GM21515 (cell line): ENCODE results near the gene PDE2A.

Source experiments
- ATAC-seq: cut with Tn5 transposase; IDR thresholded peaks from one replicate; pipeline ENCODE4 v1.9.1; 2021; ENCODE audit not compliant: unreplicated experiment

Gene PDE2A

DNA sequence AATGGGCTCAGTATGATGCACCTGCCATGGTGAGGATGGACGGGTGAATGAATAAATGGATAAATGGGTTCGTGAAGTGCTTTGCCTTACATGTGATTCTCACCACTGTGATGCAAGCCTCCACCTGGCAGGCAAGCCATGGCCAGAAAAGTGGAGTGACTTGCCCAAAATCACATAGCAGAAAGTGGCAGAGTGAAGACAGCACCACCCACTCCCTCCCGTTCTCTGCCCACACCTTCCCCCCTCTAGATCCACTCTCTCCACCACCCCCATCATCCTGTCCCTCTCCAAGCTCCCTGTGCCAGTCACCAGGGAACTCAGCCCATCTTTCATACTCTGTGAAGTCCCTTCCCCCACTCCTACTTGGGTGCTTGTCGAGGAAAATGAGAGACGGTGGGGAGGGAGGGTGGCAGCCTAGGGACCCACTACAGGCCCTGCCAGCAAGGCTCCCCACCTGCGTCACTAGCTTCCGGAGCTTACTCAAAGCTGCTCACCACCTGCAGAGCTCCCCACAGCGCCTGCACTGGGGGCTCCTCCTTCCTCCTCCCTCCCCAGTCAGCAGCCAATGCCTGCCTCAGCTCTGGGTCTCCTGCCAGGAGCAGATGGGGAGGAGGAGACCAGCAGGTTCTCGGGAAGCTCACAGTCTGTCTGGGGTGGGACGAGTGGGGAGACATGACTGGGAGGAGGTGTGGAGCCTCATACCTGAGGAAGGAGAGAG, 82.3 kb downstream of the PDE2A start:
- ATAC-seq: no peak

DNA sequence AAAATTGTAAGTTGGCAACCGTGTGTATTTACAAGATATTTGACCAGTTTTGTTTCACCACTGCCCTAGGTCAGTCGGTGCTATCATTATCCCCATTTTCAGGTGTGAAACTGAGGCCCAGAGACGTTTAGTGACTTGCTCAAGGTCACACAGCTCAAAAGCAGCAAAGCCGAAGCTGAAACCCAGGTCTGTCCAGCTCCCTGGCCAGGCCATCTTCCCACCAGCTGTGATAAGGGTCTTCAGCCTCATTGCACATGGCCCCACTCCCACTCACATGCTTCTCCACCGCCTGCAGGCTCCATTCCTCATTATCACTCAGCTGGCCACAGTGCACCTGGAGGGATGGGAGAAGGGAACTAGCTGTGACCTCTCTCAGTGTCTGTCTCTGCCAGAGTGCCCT, 83.2 kb downstream of the PDE2A start:
- no peak for ATAC-seq

DNA sequence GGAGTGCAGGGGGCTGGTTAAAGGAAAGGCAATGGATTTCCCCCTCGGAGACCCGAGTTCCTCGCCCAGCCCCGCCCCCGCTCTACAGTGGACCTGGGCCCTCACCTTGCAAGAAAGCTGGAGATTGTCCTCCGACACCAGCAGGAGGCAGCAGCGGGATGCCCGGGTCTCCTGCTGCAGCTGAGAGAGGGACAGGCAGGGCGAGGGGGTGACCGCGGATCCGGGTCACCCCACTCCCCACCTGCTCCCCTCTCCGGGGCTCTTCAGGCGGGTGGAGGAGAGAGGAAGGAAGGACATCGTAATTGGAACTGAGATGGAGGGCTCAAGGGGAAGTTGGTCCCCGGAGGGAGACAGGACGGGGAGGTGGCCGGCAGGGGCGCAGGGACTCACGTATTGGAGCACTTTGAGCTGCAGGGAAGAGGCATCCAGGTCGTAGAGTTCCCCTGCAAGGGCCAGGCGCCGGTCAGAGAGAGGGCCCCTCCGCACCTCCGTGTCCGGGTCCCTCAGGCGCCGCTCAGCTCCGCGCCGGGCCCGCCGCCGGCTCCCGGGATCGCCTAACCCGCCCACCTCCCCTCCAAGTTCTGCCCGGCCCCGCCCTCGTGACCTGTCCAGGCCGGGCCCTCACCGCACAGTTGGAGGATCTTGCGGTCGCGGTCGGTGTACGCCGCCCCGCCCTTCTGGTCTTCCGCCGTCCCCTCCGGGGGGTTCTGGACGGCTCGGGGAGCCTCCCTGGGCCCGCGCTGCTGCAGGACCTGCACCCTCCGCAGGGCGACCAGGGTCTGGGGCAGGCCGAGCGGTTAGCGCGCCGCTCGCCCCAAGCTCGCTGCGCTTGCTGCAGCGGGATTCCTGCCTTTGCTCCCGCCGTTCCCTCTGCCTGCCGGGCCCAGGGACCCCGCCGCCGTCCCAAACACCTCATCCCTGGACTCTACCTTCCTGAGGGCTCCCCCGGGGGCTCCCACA, 84.1 kb downstream of the PDE2A start:
- ATAC-seq: no peak

DNA sequence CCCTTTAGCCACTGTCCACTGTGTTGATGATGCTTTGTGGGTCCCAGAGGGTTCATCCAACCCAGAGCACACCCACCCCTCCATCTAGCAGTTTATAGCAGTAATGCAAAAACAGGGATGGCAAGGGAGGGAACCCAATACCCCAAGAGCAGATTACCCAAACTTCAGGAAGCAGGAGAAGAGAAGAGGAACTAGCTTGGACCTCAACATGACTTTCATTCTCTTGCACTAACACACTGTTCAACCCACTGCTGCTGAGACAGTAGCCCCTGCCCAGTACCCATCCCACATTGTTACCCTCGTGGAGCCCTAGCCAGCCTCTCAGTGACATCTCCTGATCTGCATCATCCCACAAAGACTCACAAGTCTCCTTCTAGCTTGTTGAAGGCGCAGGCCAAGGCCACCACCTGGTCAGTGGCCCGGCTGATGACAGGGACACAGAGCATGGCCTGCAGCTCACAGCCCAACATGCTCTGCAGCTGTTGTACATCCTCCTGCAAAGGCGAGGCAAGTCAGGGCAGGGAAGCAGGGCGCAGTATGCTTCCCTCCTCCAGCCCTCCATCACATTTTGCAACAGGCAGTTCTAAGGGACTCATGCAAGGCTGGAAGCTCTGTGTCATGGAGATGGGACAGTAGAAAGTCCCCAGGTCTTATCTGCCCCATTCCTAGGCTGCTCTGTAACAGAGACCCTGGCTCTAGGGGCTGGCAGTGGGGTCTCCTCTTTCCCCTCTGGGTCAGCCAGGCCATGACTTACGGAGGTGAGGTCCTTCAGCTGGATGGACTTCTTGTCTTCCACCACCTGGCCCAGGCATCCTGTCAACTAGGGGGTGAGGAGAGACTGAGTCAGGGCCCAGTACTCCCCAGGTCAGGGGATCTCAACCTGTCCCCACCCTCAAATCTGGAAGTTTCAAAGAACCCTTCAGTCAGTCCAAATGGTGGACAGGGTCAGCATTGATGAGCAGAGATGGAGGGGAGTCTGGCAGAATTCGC, 85.5 kb downstream of the PDE2A start:
- ATAC-seq: no peak

DNA sequence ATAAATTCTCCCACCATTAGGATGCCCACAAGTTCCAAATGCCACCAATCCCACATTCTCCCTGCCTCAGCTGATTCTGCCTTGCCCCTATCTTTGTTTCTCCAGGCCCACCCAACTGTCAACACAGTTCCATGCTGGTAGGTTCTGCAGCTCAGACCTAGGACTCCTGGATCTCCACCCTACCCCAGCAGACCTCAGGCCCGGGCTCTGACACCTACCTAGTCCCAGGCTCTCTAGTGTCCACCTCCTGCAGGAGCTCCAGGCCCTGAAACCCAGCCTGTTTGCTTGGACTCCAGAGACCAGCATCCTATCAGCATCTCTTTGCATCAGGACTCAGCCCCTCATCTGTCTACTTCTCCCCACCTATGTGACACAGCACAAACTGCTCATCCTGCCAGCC, 86.5 kb downstream of the PDE2A start:
- ATAC-seq: no peak

DNA sequence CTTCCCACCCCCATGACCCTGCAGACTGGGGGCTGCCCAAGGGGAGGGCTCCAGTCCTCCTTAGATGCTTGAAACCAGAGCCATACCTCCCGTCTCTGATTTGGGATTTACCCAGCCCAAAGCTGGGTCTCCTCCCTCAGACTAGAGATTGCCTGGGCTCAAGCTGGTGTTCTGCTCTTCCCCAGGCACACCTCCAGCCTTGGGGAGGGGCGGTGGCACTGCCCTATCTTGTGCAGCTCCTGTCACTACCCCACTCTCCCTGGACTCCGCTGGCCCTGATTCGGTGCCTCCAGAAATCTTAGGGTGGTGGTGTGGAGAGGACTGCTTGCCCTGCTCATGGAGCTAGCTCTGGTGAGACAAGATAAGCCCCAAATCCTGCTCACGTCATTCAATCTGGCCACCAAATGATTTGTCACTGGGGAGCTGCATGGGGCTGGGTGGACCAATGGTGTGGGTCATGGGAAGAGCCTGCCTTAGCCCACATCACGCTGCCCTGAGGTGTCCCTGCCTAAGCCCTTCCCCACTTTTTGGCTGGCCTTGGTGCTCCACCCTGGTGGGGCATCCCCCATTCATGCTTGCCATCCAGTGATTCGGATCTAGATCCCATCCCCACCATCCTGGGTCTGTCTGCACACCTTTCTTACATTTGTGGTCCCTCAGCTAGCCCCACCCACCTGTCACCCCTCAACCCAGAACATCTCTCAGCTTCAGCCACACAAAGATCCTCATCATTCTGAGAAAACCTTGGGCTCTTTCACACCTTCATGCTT, 87.7 kb downstream of the PDE2A start:
- ATAC-seq: no peak

DNA sequence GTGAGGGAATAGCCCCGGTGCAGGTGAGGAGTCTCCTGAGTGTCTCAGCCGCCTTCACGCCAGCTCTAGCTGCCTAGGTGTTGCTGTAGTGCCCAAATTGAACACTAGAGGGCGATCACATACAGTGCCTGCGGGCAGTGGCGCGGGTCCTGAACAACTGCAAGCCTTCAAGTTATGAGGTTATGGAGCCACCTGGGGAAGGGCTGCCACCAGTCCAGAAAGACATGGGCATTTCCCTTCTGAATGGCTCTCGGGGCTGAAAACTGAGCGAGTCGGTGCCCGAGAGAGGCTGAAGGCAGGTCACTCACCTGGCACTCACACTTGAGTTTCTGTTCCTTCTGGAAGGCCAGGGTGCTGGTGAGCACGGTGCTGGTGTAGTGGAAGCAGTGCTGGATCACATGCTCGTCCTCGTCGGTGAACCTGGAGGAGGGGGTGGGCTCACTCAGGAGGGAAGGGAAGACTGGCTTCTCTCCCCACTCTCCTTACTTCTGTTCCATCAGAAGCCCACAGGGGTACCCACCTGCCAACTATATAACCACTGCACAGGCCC, 88.4 kb downstream of the PDE2A start:
- no peak for ATAC-seq

DNA sequence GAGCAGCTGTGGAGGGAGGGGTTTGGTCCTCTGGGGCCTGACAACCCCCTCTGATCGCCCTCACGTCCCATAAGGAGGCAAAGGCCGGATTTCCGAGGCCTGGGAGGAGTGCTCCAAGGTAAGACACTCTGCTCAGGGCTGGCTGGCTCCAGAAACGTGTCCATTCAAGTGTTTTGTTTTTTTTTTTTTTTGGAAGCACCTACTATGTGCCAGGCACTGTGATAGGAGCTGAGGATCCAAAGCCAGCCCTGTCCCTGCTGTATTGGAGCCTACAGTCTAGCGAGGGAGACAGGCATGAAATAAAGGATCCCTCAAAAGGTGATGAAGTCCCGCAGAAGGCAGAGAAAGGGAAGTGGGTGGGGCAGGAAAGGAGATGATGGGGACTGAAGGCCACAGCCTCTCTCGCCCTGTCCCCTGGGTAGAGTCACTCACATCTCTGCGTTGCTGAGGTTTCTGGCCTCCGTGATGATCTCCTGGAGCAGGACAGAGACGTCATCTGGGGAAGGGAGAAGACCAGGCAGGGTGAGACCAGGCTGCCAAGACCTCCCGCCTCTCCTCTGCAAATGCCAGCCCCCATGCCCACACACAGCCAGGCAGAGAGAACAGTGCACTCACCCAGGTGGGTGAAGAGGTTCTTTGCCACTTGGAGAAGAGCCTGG, 89.2 kb downstream of the PDE2A start:
- no peak for ATAC-seq

DNA sequence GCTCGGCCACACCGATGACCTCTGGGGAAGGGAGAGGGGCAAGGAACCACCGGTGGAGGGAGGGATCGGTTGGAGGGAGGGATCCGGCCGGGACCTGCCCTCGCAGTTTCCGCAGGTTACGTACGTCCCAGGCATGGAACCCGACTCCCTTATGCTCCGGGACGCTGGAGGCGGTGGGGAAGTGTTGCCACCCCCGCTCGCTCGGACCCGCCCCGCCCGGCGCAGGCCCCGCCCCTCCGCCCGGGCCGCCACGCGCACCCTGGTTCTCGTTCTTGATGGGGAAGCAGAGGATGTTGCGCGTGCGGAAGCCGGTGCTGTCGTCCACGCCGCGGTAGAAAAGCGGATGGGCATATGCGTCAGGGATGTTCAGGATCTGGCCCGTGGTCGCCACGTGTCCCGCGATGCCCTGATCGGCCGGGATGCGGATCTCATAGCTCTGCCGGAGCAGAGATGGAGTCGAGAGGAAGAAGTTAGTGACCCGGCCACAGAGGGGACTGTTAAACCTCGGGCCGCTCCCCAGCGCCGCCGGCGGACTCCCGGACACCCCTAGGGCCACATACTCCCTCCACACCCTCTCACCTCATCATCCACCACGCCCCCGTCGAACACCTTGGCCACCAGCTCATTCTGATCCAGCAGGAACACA, 89.8 kb downstream of the PDE2A start:
- ATAC-seq: no peak

DNA sequence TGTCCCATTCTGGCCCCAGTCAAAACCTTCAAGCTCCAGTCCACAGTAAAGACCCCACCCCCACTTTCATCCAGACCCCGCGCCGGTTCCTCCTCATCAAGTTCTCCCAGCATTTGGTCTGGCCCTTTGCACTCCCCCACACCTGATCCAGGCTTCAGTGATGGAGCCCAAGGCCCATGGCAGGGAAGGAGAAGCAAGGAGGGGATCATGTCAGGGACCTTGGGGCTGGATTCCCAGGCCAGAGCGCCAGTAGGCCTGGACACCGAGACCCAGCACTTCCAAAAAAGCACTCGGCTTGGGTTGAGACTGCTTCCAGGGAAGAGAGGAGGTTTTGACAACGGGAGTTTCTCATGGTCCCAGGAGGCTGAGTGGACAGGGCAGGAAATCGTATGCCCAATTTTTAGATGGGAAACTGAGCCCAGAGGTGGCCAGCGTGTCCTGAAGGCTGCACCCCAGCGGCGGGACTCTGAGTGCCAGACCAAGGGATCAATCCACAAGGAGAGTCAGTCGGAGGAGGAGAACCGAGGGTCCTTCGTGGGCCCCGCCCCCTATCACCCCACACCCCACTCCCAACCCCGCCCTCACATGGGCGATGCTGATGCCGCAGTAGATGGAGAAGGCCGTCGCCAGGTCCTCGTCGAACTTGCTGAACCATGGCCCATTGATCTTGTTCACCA, 90.5 kb downstream of the PDE2A start:
- no peak for ATAC-seq

DNA sequence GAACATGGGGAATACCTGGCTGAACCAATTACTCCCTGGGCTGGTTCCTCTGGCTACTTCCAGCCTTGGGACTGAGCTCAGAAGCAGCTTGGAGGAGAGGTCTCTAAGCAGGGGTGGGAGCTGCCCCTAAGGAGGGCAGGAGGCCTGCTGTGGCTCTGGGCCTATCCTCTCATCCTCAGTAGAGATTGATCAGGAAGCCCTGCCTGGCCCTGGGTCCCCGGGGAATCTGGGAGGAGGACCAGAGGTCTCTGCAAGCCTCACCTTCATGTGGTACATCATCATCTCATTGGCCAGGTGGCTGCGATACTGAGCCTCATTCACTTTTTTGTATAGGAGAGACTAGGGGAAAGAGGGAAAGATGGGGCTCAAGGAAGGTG, 91.1 kb downstream of the PDE2A start:
- no peak for ATAC-seq

DNA sequence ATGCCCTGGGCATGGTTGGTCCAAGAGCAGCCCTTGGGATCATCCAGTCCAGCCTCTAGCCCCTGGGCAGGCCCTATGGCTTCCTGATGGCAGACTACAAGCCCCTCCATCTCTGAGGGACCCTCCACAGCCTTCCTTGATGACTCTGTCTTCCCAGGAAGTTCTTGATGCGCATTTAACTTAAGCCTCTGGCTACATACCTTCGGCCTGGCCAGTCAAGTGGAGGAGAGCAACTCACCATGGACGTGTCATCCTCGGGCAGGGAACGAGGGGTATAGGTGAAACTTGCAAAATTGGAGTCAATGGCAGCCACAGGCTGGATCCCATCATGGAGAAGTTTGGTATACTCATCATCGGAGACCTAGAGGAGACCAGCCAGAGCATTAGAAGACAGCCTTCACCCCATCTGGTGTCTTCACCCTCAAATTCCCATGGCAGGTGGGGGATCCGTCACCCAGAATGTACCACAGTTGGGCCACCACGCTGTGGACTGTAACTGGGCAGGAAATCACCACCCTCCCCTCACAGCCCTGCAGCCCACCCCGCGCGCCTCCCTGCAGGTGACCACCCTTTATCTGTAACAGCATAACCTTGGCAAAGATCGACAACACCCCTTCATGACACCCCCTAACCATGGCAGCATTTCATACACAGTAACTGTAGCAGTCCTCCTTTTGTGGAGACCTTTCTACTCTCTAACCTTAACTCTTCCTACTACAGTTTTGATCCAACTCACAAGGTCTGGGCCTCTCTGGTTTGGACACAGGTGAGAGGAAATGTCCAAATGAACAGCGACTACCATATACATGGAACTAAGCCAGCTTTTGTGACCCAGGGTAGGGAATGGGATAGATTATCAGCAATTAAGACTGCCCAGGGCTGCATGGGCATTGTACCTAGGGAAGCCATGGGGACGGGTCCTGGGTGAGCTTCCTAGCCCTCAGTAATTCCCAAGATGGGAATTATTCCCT, 91.7 kb downstream of the PDE2A start:
- ATAC-seq: no peak

DNA sequence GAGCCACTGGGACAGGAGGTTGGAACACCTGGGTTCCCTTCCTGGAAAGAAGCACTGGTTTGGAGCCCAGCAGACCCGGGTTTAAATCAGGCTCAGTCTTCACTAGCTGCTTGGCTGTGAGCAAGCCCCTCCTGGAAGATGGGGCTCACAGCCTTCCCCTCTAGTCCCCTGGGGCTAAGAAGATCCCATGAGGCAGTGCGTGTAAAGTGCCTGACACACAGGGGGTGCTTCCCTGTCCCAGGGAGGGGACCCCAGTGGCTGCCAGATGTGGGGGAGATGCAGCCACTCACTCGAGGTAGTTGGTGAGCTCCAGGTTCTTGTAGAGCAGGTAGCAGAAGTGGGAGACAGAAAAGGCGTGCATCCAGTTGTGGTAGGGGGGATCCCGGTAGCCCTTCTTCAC, 93.2 kb downstream of the PDE2A start:
- no peak for ATAC-seq

DNA sequence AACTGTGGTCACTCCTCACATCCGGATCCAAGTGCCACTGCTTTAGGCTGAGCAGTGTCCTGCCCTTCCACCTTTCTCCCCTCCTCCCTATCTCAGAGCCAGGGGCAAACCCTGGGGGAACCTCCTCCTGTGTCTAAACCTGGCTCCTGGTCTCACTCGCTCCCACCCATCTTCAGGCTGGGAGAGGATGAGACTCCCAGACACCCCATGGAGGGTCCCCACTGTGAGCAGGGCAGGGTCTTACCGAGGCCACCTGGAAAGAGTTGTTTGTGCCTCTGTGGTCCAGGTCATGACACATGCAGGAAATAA, 93.6 kb downstream of the PDE2A start:
- ATAC-seq: no peak

DNA sequence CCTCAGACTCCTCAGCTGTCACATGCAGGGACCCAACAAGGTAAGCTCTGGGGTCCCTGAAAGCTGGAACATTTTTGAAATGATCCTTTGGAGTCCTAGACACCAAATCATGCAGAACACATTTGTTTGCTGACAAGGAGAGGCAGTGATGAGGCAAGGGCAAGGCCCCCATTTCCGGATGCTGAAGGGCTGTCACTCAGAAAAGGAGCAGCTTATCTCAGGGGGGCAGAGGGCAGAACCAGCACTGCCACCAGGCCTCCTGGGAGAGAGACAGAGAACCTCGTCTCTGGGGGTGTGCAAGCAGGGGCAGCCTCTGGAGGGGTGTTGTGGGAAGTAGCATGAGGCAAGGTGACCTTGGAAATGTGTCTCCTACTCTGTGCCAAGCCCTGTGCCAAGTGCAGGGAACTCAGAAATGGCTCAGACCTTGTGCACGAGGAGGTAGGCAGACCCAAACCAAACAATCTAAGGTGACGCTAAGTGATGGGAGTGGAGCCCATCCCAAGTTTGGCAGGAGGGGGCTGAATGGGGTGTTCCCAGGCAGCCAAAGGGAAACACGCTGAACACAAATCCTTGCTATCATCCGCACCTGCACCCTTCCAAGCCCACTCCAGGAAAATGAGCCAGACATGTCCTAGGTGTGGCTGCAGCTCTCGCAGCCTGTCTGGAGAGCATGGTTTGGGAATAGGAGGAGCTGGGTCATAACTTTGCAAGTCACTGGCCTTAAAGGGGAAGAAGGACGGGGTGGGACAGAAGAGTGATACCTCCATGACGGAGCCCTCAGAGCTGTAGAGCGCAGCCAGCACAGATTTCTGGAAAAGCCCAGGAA, 94.2 kb downstream of the PDE2A start:
- ATAC-seq: no peak

DNA sequence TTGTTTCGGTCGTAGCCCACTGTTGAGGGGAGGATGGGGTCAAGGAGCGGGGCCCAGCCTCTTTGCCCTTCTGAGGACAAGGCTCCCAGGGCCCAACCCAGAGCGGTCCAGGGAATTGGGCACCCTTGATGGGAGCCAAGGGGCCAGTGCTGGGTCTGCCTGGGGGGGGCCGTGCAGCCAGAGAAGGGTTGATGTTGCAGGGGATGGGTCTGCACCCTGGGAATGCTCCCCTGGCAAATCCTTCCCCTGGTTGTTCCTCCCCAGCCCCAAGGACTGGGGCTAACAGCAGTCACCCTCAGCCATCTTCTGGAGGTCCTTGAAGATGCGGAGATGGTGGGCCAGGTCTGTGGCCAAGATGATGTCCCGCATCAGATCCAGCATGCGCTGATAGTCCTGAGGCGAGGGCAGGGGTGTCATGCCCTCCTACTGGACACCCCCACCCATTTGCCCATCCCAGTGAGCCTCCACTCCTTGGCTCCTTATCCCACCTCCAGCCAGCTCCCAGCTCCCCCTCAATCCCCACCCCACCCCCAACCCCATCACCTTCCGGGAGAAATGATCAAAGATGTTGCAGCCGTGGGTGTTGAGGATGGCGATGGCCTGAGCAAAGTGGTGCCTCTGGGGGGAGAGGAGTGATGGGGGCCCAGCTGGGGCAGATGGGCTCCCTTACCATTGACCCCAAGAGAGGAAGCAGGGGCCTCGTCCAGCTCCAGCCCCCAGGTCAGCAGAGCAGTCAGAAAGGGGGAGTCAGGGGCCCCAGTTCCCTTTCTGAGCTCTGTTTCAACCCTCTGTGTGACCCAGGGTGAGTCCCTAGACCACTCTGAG, 95.0 kb downstream of the PDE2A start:
- ATAC-seq: no peak
